Inflammatory macrophage (primary cell): ENCODE results near the gene PPP2R5A.
"Not testable (repeated sequence)": the region's sequence is repeated elsewhere in the genome, so short reads cannot be mapped to it uniquely, and the experiment has no call there.

ENCODE experiments used
- DNase-seq, 2 donors: peaks; one replicate each; pipeline ENCODE4 v3.0.0-alpha.2; 2020 to 2022

PPP2R5A gene

GRCh38 chr1:212302745-212303383 is 17.7 kb downstream of the PPP2R5A start:
- DNase-seq = peak; percentile 65 to 77

DNA sequence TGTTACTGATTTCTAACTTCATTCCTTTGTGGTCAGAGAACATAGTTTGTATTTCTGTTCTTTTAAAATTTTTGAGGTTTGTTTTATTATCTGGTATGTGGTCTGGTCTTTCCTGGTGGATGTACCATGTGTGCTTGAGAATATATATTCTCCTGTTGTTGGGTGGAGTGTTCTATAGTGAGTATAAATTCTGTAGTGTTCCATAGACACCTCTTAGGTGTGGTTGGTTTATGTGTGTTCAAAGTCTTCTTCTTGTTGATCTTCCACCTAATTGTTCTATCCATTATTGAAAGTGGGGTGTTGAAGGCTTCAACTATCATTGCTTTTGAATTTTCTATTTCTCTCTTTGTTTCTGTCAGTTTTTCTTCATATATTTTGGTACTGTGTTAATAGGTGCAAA is 20.1 kb downstream of the PPP2R5A start:
- no peak for DNase-seq

GRCh38 chr1:212305984-212306452 is 20.8 kb downstream of the PPP2R5A start:
- DNase-seq = not testable (repeated sequence)

DNA sequence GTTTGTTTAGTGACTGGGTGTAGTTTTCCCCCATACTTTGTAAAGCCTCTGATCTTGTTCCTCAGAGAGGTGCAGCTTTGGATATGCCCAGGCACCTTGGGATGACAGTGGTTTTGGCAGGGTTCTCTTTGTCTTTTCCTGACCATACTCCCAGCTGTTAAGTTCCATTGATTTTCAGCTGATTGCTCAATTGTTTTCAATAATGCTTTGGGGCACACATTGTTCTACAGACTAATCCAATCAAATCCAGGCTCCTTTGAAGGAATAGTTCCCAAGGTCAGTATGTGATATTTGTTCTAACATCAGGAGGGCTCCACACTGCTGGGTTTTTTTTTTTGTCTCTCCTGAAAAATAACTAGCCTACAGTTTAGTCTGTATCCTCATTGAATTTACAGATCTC is 24.8 kb downstream of the PPP2R5A start:
- no peak for DNase-seq

DNA sequence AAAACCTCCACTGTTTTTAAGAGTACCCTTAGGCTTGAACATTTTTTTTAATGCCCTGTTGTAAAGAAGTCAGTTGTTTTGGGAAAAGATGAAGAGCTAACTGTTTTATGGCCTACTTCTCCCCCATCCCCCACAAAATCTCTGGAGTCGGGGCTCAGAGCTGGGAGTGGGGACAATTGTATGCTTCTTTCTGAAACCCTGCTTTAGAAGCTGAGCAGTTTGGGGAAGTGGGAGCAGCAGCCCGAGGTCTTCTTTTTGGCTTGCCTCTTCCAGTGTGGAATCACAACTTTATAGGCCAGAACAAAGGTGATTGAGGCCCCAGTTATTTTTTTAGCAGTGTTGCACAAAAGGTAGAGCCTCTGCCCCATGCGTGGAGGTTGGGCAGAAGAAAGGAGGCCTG is 25.2 kb downstream of the PPP2R5A start:
- peak in 1 of 2 donors; percentile 16 for DNase-seq

- DNase-seq = no peak
Measured at GRCh38 chr1:212311836-212312497, 26.8 kb downstream of the PPP2R5A start.

DNA sequence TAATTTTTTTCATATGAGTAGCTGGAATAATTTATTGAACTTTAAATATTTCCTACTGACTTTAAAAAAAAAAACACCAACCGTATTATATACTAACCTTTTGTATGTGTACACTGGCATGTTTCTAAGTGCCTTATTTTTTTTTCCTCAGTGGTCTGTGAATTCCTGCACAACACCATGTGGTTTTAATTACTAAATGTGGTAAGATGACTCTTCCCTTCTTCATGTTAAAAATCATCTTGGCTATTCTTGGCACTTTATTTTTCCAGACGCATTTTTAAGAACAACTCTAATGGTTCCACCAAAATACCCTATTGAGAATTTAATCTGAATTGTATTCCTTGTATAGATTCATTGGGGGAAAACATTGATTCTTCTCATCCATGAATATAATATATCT is 28.4 kb downstream of the PPP2R5A start:
- DNase-seq = no peak

DNA sequence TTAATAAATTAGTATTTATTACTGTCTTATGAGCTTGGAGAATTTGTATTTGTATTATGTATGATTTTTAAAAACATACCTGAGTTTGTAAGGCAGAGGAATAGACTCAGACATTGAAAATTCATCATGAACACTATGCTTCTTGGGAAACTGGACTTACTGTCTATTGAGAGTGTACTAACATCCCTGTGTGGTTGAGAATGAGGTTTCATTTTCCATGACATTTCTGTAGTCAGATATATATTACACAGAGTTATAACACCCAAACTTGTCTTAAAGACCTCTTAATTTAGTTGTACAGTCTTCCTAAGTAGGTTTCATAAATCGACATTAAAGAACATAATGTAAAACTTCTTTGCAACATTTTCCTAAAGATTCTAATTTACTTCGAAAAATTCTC is 30.0 kb downstream of the PPP2R5A start:
- DNase-seq = no peak

DNA sequence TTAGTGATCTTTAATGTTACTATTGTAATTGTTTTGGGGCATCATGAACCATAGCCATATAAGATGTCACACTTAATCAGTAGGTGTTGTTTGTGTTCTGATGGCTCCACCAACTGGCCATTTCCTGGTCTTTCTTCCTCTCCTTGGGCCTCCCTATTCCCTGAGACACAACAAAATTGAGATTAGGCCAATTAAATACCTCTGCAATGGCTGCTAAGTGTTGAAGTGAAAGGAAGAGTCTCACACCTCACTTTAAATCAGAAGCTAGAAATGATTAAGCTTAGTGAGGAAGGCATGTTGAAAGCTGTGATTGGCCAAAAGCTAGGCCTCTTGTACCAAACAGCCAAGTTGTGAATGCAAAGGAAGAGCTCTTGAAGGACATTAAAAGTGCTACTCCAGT is 30.7 kb downstream of the PPP2R5A start:
- peak in 1 of 2 donors; percentile 39 for DNase-seq

- no peak for DNase-seq
Measured at GRCh38 chr1:212317916-212318315, 32.7 kb downstream of the PPP2R5A start.

DNA sequence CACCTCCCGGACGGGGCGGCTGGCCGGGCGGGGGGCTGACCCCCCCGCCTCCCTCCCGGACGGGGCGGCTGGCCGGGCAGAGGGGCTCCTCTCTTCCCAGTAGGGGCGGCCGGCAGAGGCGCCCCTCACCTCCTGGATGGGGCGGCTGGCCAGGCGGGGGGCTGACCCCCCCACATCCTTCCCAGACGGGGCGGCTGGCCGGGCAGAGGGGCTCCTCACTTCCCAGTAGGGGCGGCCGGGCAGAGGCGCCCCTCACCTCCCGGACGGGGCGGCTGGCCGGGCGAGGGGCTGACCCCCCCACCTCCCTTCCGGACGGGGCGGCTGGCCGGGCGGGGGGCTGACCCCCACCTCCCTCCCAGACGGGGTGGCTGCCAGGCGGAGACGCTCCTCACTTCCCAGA is 35.8 kb downstream of the PPP2R5A start:
- DNase-seq = not testable (repeated sequence)

GRCh38 chr1:212323066-212323465 is 37.9 kb downstream of the PPP2R5A start:
- DNase-seq = no peak

- no peak for DNase-seq
Measured at GRCh38 chr1:212326541-212326940, 41.3 kb downstream of the PPP2R5A start.

DNA sequence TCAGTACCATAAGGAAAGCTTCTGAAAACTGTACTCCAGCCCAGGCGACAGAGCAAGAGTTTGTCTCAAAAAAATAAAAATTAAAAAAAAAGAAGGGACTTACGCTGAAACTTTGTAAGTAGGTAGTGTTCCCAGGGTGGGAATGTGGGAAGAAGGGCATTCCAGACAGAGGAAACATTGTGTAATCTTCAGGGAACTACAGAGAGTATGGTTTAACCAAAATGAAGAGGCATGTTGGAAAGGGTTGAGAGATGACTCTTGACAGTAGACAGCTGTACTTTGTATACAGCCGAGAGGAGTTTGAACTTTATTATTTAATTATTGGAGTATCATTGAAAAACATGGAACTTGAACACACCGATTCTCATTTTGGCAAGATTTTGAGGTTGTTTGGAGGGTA is 43.0 kb downstream of the PPP2R5A start:
- DNase-seq = no peak

DNA sequence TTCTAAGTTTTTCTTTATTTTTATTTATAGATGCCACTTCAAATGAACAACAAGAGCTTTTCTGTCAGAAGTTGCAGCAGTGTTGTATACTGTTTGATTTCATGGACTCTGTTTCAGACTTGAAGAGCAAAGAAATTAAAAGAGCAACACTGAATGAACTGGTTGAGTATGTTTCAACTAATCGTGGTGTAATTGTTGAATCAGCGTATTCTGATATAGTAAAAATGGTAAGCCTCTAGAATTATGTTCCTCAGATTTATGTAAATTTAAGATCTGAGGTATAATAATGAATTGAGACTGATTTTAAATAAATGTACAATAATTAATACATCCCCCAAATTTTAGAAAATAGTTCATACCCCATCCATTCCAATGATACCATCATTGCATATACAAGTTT is 43.9 kb downstream of the PPP2R5A start:
- no peak for DNase-seq

GRCh38 chr1:212341090-212341489 is 55.9 kb downstream of the PPP2R5A start:
- no peak for DNase-seq

- DNase-seq = no peak
Measured at GRCh38 chr1:212344905-212345304, 59.7 kb downstream of the PPP2R5A start.

DNA sequence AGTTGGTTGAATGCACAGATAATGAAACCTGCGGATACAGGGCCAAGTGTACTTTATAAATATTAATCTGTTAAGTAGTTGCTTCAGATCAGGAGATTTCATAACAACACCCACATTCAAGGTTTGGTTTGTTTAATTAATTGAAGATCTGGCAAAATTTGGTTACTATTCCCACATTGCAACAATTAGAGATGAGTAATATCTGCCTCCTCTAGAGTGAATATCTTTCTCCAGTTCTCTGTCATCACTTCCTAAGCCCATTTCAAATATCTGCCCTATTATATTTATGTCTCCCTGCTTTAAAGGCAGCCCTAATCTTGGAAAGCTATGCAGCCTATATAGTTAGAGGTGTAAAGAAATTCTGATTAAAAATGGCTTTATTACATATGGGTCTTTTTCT is 61.4 kb downstream of the PPP2R5A start:
- DNase-seq = no peak

- DNase-seq = no peak
Measured at GRCh38 chr1:212351588-212352362, 66.6 kb downstream of the PPP2R5A start.

GRCh38 chr1:212353181-212353580 is 68.0 kb downstream of the PPP2R5A start:
- DNase-seq = no peak

- DNase-seq = no peak
Measured at GRCh38 chr1:212354464-212354863, 69.3 kb downstream of the PPP2R5A start.

DNA sequence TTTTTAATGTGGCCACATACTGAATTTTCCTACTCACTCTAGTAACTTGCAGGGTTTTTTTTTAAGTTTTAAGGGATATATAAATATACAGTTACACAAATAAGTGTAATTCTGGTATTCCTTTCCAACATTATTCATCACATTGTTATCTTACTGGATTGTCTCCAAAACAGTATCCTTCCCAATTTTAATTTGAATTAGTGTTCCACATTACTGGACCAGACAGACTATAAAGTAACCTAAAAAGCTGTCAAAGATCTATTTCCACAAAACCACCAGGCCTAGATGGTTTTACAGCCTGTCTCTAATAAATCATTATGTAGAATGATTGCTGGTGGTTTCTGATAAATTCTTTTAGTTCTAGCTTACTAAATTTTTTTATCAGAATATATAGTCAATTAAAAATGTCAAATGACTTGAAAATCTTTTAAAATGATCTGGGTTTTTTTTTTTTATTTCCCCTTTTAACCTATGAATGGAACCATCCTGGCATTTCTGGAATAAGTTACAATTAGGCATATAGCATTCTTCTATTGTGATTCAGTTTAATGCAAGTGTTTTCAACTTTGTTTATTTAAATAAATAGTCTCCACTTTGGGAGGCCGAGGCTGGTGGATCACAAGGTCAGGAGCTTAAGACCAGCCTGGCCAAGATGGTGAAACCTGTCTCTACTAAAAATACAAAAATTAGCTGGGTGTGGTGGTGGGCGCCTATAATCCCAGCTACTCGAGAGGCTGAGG is 70.2 kb downstream of the PPP2R5A start:
- DNase-seq = no peak
